Keratinocyte (primary cell): ENCODE data around the gene RUVBL2. TPM values are rescaled to one million over a fixed set of nuclear protein-coding genes. Genes with fewer than 3 reads are reported as not detected.

ENCODE experiments used
- DNase-seq: peaks from one replicate; pipeline ENCODE4 v3.0.0-alpha.2; 2011; ENCODE audit warnings: low read depth, missing footprints, low spot score
- FAIRE-seq: peaks from 2 replicates; lab custom pipeline; 2011; peaks lifted over from hg19 to GRCh38; lab: Jason Lieb, UNC
- H2AFZ ChIP-seq: 2 replicates; pipeline ENCODE4 v1.6.0; 2012; ENCODE audit warnings: low read length, control low read depth, inconsistent platforms; ENCODE audit not compliant: control insufficient read depth
- H3K27ac ChIP-seq: 2 replicates; pipeline ENCODE4 v1.5.1; 2011; ENCODE audit warnings: low read length; ENCODE audit not compliant: control insufficient read depth, insufficient read depth
- H3K27me3 ChIP-seq: 3 replicates; pipeline ENCODE4 v1.6.0; 2011; ENCODE audit warnings: low read length; ENCODE audit not compliant: control insufficient read depth, insufficient read depth; ENCODE audit errors: extremely low read depth
- H3K36me3 ChIP-seq, 2 experiments: 2 replicates in 1 of 2; 3 replicates in 1 of 2; pipeline ENCODE4 v1.5.1; 2011; ENCODE audit warnings: low read length in 2 of 2, mild to moderate bottlenecking in 1 of 2; ENCODE audit not compliant: control insufficient read depth in 2 of 2, insufficient read depth in 2 of 2; ENCODE audit errors: extremely low read depth in 1 of 2
- H3K4me1 ChIP-seq: 3 replicates; pipeline ENCODE4 v1.5.1; 2011; ENCODE audit warnings: low read length; ENCODE audit not compliant: control insufficient read depth, insufficient read depth; ENCODE audit errors: extremely low read depth
- H3K4me2 ChIP-seq: 3 replicates; pipeline ENCODE4 v1.6.0; 2011; ENCODE audit warnings: low read depth, low read length; ENCODE audit not compliant: control insufficient read depth, insufficient read depth; ENCODE audit errors: extremely low read depth
- H3K4me3 ChIP-seq, 3 experiments: fragments of 200-600 bp in 1 of 3; sonication (generic) in 1 of 3; 2 replicates in 2 of 3; 3 replicates in 1 of 3; pipeline ENCODE4 v1.5.1; 2011 to 2016; ENCODE audit warnings: low read length in 3 of 3, mild to moderate bottlenecking in 3 of 3, control low read depth in 2 of 3, inconsistent platforms in 1 of 3, low read depth in 1 of 3, mixed read lengths in 1 of 3, mixed run types in 1 of 3, moderate library complexity in 1 of 3; ENCODE audit not compliant: control insufficient read depth in 2 of 3, insufficient read depth in 2 of 3; ENCODE audit errors: extremely low read depth in 1 of 3
- H3K79me2 ChIP-seq: 2 replicates; pipeline ENCODE4 v1.6.0; 2012; ENCODE audit warnings: low read length; ENCODE audit not compliant: control insufficient read depth, insufficient read depth
- H3K9ac ChIP-seq: 3 replicates; pipeline ENCODE4 v1.6.0; 2011; ENCODE audit warnings: low read length; ENCODE audit not compliant: control insufficient read depth, insufficient read depth; ENCODE audit errors: extremely low read depth
- H3K9me1 ChIP-seq: 3 replicates; pipeline ENCODE4 v1.6.0; 2011; ENCODE audit warnings: low read length; ENCODE audit not compliant: control insufficient read depth, insufficient read depth; ENCODE audit errors: extremely low read depth
- H3K9me3 ChIP-seq: 2 replicates; pipeline ENCODE4 v1.5.1; 2012; ENCODE audit warnings: low read depth, low read length; ENCODE audit not compliant: control insufficient read depth
- H4K20me1 ChIP-seq: 3 replicates; pipeline ENCODE4 v1.6.0; 2011; ENCODE audit warnings: low read length; ENCODE audit not compliant: control insufficient read depth, insufficient read depth; ENCODE audit errors: extremely low read depth
- EZH2 ChIP-seq: IDR thresholded peaks from one replicate; pipeline ENCODE4 v1.6.1; 2012; ENCODE audit warnings: inconsistent platforms, mild to moderate bottlenecking, low read length, moderate library complexity
- dilution Hi-C: fragments of 300-500 bp; cut with MboI; formaldehyde crosslinking; loops from one replicate; pipeline ENCODE4 v1.7.0; 2020; ENCODE audit warnings: low sequenced_read_pairs; ENCODE audit not compliant: extremely low pct_ligation_motif_present
- polyA plus RNA-seq, 5 experiments: library from polyadenylated mRNA; depleted of rRNA in 3 of 5; stranded (reverse) in 3 of 5; stranded (forward) in 1 of 5; unstranded in 1 of 5; fragments of >200 nt; gene quantifications; 1 replicate in 1 of 5; 2 replicates in 3 of 5; 3 replicates in 1 of 5; pipeline versions ENCODE4 v1.2.1 to v1.2.3, GENCODE V29; 2011 to 2012; ENCODE audit warnings: missing spikeins in 2 of 5, low read depth in 1 of 5, low replicate concordance in 1 of 5
- TF ChIP-seq, protein P1 (sequence below), 3 experiments: IDR thresholded peaks in 1 of 3; conservative IDR thresholded peaks in 1 of 3; optimal IDR thresholded peaks in 1 of 3; 2 replicates in 2 of 3; 3 replicates in 1 of 3; pipeline versions ENCODE3 to v1.5.1; 2011; ENCODE audit warnings: low read length in 3 of 3, mild to moderate bottlenecking in 3 of 3, moderate library complexity in 2 of 3, control low read depth in 1 of 3, inconsistent platforms in 1 of 3; ENCODE audit not compliant: insufficient read depth in 2 of 3; ENCODE audit errors: extremely low read depth in 1 of 3

The RUVBL2 gene
- polyA plus RNA-seq, 1 donor (not counting 4 experiments of a cell fraction or from before 2014, with no cell fraction given) = 126 TPM

DNA sequence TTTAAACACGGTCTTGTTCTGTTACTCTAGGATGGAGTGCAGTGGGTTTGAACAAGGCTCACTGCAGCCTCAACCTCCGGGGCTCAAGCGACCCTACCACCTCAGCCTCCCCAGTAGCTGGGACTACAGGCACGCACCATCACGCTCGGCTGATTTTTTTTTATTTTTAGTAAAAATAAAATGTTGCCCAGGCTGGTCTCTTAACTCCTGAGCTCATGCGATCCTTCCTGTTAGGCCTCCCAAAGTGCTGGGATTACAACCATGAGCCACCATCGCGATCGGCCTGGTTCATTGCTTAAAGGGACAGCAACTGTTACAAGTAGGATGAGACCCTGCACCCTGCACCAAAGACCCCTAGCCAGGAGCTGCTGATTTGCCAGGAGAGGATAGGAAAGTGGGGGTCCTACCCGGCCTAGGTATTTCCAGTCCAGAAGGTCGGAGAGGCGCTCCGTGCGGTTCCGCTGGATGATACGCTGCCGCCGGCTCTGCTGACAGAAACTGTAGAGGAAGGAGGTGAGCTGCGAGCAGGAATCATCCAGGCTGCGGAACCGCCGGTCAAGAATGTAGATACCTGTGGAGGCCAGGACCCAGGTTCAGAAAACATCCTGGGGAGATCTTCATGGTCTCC lies 23.4 kb upstream of the RUVBL2 start:
- FAIRE-seq = no peak
- Histone ChIP-seq H3K9me3 (no peaks in the 10 kb centered on the region), H3K27ac (no peak overlapping the region), H2AFZ (no peak overlapping the region), H3K27me3 (no peaks in the 10 kb centered on the region), H3K4me1 (peaks cover 9% of the 10 kb centered on the region), H3K4me2 (no peak overlapping the region), H3K36me3 (peaks cover 26 to 34% of the 10 kb centered on the region in 2 experiments), H3K4me3 (no peak overlapping the region), H4K20me1 (peaks cover 6% of the 10 kb centered on the region), H3K9ac (no peak overlapping the region), H3K9me1 (peaks cover 4% of the 10 kb centered on the region), H3K79me2 (peaks cover 7% of the 10 kb centered on the region)
- dilution Hi-C loops = no loop called here
- TF ChIP-seq, protein P1, sequence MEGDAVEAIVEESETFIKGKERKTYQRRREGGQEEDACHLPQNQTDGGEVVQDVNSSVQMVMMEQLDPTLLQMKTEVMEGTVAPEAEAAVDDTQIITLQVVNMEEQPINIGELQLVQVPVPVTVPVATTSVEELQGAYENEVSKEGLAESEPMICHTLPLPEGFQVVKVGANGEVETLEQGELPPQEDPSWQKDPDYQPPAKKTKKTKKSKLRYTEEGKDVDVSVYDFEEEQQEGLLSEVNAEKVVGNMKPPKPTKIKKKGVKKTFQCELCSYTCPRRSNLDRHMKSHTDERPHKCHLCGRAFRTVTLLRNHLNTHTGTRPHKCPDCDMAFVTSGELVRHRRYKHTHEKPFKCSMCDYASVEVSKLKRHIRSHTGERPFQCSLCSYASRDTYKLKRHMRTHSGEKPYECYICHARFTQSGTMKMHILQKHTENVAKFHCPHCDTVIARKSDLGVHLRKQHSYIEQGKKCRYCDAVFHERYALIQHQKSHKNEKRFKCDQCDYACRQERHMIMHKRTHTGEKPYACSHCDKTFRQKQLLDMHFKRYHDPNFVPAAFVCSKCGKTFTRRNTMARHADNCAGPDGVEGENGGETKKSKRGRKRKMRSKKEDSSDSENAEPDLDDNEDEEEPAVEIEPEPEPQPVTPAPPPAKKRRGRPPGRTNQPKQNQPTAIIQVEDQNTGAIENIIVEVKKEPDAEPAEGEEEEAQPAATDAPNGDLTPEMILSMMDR (optimal IDR thresholded peaks at IDR 0.05 in 1 of 3, IDR thresholded peaks at IDR 0.05 in 1 of 3, conservative IDR thresholded peaks at IDR 0.05 in 1 of 3; ENCODE audit: extremely low read depth in 1 of 3, insufficient read depth in 2 of 3, low read length in 3 of 3) = no peak
- no peak for TF ChIP-seq EZH2
- no peak for DNase-seq

DNA sequence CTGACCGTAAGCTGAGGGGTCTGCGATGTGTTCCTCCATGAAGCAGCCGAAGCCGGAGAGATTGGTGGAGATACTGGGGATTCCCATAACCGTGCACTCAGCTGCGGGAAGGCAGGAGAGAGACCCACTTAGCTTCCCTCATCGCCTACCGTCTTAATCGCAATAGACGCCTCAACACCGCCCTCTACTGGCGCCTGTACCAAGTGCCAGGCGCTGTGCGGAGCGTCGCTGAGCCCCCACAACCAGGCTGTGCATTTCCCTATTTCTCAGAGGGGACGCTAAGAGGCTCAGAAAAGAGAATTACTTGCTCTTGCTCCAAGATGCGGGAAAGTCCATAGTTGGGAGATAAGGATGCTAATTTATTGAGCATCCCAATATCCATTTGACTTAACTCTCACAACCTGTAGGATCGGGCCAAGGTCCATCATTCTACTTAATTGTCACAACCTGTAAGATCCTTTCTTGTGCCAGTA lies 22.7 kb upstream of the RUVBL2 start:
- Histone ChIP-seq H3K9me3 (no peaks in the 10 kb centered on the region), H3K79me2 (peaks cover 3% of the 10 kb centered on the region), H4K20me1 (peaks cover 4% of the 10 kb centered on the region), H3K4me3 (no peak overlapping the region), H3K36me3 (peaks cover 26 to 34% of the 10 kb centered on the region in 2 experiments), H3K9ac (no peak overlapping the region), H3K4me2 (no peak overlapping the region), H2AFZ (no peak overlapping the region), H3K27ac (no peak overlapping the region), H3K9me1 (peaks cover 4% of the 10 kb centered on the region), H3K27me3 (no peaks in the 10 kb centered on the region), H3K4me1 (peaks cover 8% of the 10 kb centered on the region)
- TF ChIP-seq EZH2 = no peak
- TF ChIP-seq, protein P1 (optimal IDR thresholded peaks at IDR 0.05 in 1 of 3, IDR thresholded peaks at IDR 0.05 in 1 of 3, conservative IDR thresholded peaks at IDR 0.05 in 1 of 3; ENCODE audit: extremely low read depth in 1 of 3, insufficient read depth in 2 of 3, low read length in 3 of 3) = peak; percentile 87 to 94 (median 89)
- dilution Hi-C loops = no loop called here
- DNase-seq (no peak), FAIRE-seq (peak; percentile 17)
